DOHH2 (cell line): ENCODE measurements around the gene DHRS7B.

Experiments
- EZH2phosphoT487 ChIP-seq: fragments of 200-600 bp; sonication (generic); IDR thresholded peaks from 2 replicates; pipeline ENCODE4 v1.6.1; 2017; ENCODE audit warnings: borderline replicate concordance, mild to moderate bottlenecking, antibody characterized with exemption, low read length, moderate library complexity, mixed read lengths
- TF ChIP-seq, protein P1 (sequence below): fragments of 200-600 bp; sonication (generic); IDR thresholded peaks from one replicate; pipeline ENCODE4 v1.5.1; 2014; ENCODE audit warnings: antibody characterized with exemption, mild to moderate bottlenecking, low read depth, low read length; ENCODE audit not compliant: poor library complexity, severe bottlenecking

DNA sequence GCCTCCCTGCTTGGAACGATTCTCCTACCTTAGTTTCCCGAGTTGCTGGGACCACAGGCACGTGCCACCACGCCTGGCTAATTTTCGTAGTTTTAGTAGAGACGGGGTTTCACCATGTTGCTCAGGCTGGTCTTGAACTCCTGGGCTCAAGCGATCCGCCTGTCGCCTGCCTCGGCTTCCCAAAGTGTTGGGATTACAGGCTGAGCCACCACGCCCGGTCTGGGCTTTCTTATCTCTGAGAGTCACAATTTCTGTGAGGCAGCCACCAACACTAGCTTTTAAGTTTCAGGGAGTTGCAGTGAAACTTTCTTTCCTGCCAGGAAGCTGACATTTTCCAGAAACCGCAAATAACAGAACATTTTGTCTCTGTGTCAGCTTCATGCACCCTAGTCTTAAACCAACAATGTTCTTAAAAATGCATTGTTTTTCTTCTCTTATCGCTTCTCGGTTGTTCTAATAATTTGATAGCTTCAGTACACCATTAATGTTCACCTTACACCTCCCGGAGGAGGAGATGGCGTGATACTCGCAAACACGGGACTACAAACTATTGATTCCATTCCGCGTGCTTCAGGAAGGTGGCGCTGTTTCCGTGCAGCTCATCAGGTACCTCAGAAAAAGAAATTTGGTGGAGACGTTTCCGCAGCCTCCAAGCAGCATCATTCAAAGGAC is 7.4 kb upstream of the DHRS7B start:
- TF ChIP-seq, protein P1, sequence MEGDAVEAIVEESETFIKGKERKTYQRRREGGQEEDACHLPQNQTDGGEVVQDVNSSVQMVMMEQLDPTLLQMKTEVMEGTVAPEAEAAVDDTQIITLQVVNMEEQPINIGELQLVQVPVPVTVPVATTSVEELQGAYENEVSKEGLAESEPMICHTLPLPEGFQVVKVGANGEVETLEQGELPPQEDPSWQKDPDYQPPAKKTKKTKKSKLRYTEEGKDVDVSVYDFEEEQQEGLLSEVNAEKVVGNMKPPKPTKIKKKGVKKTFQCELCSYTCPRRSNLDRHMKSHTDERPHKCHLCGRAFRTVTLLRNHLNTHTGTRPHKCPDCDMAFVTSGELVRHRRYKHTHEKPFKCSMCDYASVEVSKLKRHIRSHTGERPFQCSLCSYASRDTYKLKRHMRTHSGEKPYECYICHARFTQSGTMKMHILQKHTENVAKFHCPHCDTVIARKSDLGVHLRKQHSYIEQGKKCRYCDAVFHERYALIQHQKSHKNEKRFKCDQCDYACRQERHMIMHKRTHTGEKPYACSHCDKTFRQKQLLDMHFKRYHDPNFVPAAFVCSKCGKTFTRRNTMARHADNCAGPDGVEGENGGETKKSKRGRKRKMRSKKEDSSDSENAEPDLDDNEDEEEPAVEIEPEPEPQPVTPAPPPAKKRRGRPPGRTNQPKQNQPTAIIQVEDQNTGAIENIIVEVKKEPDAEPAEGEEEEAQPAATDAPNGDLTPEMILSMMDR, result peak; percentile 94
- no peak for TF ChIP-seq EZH2phosphoT487
